ENCODE measurements around the gene FKBP2.

GRCh38 chr11:64229744-64230170 lies 11.1 kb upstream of the FKBP2 start:
- no peak for TF ChIP-seq CTCF (IDR thresholded peaks at IDR 0.05)
- no peak for TF ChIP-seq POLR2AphosphoS5 (IDR thresholded peaks at IDR 0.05)
